ENCODE results near the gene ADARB2.

Gene ADARB2

DNA sequence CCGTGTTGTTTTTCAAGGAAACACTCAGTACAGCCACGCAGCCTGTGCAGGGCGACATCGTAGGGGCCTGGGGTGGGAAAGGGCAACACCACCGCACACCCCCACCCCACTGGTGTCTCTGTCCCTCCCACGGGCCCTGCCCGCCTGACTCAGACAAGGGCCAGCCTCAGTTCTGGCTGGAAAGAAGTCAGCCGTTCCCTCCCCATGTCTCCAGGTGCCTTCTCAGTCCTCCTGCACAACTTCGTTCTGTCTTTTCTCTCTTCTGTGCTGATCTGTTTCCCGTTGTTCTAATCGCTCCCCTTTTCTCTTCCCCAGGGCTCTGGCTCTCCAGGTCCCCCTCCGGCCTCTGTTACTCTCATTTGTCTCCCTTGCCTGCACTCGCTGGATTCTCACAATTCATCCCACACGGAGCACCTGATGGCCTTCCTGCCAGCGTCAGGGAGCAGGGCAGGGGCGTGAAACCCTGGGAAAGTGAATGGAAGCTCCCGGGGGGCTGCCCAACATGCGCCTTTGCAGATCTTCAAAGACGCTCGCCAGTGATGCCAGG lies 583.4 kb downstream of the ADARB2 start:
- no peak for DNase-seq (ENCODE audit: low spot score)

DNA sequence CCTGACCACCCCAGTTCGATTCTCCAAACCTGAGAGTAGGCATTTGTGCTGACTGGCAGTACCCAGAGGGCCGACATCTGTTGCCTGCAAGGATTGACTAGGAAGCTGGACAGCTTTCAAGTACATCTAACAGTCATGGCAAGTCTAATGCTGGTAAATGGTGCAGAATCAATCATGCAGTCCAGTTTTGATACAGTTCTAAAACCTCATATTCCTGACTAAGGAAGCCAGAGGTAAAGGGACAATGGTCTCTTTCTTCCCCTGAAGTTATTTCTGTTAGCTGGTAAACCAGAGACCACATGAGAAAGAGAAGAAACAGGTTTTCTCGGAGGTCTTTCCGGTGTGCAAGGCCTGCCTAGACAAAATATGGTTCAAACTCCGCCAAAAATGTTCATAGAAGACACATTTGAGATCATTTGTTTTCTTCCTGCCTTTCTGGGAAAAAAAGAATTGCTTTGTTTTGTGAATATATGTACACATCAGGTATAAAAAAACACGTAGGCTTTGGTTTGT lies 584.0 kb downstream of the ADARB2 start:
- no peak for DNase-seq (ENCODE audit: low spot score)

DNA sequence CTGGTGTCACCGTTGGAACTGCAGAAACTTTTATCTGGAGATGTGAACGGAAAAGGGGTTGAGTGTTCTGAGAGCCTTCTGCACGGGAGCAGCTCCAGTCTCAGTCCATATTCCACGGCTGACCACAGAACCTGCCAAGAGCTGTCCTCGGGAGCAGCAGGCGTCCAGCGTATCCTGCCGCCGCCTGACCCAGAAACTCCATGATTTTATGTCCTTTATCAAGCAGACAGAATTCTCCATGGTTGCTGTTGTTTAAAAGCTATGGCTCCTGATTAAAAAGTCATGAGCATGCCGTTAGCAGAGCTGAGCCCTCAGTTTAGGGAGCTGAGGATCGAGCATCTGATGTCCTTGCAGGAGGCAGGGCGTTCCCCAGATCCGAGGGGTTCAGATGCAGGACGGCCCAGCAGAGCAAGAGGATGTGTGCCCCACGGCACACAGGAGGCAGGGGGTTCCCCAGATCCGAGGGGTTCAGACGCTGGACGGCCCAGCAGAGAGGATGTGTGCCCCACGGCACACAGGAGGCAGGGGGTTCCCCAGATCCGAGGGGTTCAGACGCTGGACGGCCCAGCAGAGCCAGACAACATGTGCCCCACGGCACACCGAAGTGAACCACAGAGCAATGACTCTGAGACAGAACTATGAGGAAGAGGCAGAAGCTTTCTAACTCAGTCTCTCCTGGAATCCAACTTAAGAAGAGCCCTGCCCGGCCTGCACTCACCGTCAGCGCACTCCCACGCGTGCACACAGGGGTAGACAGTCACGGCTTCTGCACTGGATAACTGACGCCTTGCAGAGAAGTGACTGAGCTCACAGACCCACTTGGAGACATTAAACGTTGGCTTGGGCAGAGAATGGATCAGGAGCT lies 584.7 kb downstream of the ADARB2 start:
- no peak for DNase-seq (ENCODE audit: low spot score)

GRCh38 chr10:1151076-1152033 lies 586.0 kb downstream of the ADARB2 start:
- DNase-seq (ENCODE audit: low spot score): no peak

DNA sequence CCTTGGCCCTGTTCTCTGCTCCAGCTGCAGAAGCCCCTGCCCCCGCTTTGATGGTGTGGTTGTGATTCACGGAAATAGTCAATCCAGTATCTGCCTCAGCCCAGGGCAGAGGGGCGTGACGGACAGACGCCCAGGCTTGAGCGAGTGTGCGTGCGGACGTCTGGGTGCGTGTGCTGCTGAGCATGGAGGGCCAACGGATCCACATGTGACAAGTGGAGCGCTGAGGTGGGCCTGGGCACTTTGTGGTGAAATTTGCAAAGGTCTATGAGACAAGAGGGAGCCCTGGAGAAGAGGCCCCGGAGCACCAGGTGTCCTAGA lies 586.7 kb downstream of the ADARB2 start:
- no peak for DNase-seq (ENCODE audit: low spot score)

GRCh38 chr10:1149793-1150637 lies 587.3 kb downstream of the ADARB2 start:
- DNase-seq (ENCODE audit: low spot score): no peak

GRCh38 chr10:1148855-1149605 lies 588.3 kb downstream of the ADARB2 start:
- DNase-seq (ENCODE audit: low spot score): no peak

DNA sequence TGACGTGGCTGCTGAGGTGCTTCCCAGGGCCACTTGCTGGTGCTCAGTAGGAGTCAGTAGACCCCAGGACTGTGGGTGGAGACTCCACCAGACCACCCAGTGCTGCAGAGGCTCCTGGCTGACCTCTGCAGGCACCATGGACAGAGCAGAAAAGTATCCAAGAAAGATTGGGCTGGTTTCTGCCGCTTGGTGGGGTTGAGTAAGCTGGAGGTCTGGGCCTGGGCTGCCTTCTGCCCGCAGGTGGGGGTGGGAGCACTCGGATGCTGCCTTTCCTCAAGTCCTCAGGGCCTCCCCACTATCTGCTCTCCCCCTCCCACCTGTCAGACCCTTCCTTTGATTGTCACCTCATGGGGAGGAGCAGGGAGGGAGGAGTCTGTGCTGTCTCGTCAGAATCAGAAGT lies 589.5 kb downstream of the ADARB2 start:
- no peak for DNase-seq (ENCODE audit: low spot score)

GRCh38 chr10:1142596-1142995 lies 594.7 kb downstream of the ADARB2 start:
- DNase-seq (ENCODE audit: low spot score): no peak

- no peak for DNase-seq (ENCODE audit: low spot score)
Measured at GRCh38 chr10:1141701-1142100, 595.6 kb downstream of the ADARB2 start.

GRCh38 chr10:1141261-1141660 lies 596.1 kb downstream of the ADARB2 start:
- DNase-seq (ENCODE audit: low spot score): no peak

DNA sequence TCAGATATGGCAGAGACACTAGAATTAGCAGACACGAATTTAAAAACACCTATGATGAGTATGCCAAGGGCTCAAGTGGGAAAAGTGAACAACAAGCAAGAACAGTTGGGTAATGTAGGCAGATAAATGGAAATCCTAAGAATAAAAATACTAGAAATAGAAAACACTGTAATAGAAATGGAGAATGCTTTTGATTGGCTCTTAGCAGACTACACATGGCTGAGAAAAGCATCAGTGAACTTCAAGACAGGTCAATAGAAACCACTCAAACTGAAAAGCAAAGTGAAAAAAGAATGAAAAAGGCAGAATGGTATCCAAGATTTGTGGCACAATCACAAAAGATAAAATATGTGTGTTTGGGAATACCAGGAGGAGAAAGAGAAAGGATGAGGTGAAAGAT lies 598.8 kb downstream of the ADARB2 start:
- DNase-seq (ENCODE audit: low spot score): no peak

- no peak for DNase-seq (ENCODE audit: low spot score)
Measured at GRCh38 chr10:1137499-1138163, 599.7 kb downstream of the ADARB2 start.

DNA sequence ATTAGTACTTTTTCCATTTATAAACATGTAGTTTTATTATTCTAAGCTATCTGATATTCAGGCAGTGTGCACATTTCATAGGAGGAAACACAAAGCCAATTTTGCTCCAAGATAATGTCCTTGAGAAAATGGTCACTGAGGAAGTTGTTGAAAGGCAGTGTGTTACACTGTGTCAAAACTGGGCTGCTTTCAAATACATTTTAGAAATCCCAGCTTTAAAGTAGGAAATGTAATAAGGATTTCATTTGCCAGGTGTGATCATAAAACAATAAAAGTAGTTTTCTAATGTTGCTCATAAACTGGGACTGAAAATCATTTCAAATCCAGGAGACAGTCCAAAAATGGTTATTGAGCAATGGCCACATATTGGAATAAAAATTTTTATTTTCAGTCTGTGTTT lies 601.1 kb downstream of the ADARB2 start:
- DNase-seq (ENCODE audit: low spot score): no peak

DNA sequence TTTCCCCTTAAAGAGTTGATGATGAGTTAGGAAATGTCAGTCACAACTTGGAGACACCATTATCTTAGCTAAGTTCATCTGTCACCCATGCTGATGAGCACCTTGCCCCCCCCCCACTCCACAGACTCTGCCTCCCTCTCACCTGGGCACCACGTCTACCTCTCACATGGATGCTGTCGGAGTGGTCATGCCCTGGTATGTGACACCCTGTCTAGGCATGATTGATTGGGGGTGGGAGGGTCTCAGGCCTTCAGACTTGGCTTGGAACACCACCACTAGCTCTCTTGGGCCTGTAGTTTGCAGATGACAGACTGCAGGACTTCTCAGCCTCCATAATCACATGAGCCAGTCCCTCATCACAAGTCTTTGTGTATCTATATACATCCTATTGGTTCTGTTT lies 603.2 kb downstream of the ADARB2 start:
- no peak for DNase-seq (ENCODE audit: low spot score)

DNA sequence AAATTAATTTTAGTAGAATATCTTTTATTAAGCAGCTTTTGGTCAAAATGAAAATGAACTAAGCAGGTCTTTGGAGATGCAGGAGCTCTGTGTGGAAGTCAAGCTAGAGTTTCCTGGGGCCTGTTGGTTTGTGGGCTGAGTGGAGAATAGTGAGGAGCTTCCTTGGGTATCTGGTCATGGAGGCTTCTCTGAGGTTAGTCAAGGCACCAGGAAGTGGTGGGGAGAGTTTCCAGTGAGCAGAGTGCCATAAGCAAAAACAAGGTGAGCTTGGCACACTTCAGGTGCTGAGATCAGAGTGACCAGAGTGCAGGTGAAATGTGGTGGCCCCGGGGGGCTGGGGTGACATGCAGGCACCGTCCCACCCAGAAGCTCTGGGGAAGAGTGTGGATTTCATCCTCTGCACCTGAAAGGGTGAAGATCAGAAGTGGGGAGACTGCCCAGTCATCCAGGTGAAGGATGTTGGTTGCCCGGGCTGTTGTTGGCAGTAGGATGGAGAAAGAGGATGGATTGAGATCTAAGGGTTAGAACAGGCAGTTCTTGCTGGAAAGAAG lies 603.8 kb downstream of the ADARB2 start:
- DNase-seq (ENCODE audit: low spot score): no peak

- DNase-seq (ENCODE audit: low spot score): no peak
Measured at GRCh38 chr10:1132584-1132983, 604.7 kb downstream of the ADARB2 start.

- no peak for DNase-seq (ENCODE audit: low spot score)
Measured at GRCh38 chr10:1130995-1131790, 606.1 kb downstream of the ADARB2 start.

DNA sequence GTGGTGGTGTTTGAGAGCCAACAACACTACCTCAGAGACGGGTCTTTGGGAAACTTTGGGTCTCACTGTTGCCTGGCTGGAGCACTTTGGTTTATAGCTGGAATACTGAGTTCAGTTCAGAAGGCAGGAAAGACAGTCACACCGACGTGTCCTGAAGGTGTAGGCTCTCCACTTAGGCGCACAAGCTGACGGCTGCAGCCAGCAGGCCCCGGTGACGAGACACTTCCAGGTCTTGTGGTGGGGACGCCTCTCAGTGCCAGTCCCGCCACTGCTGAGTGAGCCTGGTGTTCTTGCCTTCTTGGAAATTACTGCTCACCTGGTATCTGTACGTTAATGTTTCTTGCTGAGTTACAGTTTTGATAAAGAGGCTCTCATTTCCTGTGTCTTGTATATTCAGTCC lies 607.1 kb downstream of the ADARB2 start:
- no peak for DNase-seq (ENCODE audit: low spot score)

Data from GM03348 (cell line).